GM19455 (cell line): ENCODE measurements around the gene NUFIP1.
"Not testable (repeated sequence)": the region's sequence is repeated elsewhere in the genome, so short reads cannot be mapped to it uniquely, and the experiment has no call there.

Source experiments
- ATAC-seq: cut with Tn5 transposase; IDR thresholded peaks from one replicate; pipeline ENCODE4 v1.9.1; 2021; ENCODE audit not compliant: unreplicated experiment

NUFIP1 gene

GRCh38 chr13:44969551-44970484, 19.5 kb downstream of the NUFIP1 start:
- ATAC-seq = no peak

DNA sequence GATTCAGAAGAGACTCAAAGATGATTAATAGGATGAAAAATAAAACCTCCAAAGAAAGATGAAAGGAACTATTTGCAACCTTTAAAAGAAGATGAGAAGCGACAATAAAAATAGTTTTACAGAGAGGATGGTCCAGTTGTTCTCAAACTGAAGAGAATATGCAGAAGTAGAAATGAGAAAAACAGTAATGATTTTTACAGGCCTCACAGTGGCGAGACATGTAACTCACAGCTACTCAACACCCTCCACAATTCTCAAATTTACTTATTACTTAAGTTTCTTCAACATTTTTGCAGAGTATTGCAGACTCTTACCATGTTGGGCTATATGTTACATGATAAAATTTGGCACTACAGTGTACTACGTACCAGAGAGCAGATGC, 20.8 kb downstream of the NUFIP1 start:
- no peak for ATAC-seq

DNA sequence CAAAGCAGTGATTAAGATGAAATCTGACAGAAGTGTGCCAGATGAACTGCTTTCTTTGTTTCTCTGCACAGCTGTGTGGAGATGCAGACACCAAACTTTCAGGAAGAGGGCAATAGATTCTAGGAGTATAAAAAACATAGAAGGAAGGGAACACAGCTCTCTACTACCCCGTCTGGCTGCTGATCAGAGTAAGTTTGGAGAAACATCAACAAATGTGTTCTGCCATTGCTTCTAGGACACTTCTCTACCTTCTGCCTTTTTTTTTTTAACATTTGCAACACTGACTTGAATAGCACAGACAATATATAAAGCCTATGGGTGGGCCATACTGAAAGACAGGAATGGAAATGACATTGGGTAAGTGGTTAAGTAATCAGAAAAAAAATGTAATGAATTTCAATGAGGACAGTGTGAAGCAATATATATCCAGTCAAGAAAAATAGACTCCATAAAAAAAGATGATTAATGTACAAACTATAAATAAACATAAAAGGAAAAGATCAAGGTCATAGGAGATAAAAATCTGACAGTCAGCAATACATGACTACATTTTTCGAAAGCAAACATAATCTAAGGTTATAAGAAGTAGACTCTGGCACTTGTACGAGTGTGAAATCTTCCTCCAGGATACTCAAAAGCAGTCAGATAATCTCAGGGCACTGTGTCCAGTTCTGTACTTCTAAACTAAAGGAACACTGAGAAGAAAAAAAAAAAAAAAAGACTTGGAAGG, 21.4 kb downstream of the NUFIP1 start:
- no peak for ATAC-seq

GRCh38 chr13:44961997-44962396, 27.3 kb downstream of the NUFIP1 start:
- no peak for ATAC-seq

GRCh38 chr13:44955406-44955805, 33.9 kb downstream of the NUFIP1 start:
- no peak for ATAC-seq

GRCh38 chr13:44954224-44954623, 35.0 kb downstream of the NUFIP1 start:
- no peak for ATAC-seq

DNA sequence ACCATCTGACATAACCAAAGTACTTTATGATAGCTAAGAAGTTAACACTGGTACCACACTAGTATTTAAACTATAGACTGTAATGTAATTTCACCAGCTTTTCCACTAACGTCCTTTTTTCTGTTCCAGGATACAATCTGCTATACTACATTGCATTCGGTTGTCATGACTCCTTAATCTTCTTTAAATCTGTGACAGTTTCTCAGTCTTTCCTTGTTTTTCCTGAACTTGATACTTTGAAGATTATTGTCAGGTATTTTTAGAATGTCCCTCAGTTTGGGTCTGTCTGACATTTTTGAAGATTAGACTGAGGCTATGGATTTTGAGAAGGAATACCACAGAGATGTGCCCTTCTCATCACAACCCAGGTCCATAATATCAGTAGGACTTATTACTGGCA, 36.6 kb downstream of the NUFIP1 start:
- ATAC-seq = no peak

GRCh38 chr13:44951184-44951583, 38.1 kb downstream of the NUFIP1 start:
- no peak for ATAC-seq

GRCh38 chr13:44943411-44943810, 45.9 kb downstream of the NUFIP1 start:
- ATAC-seq = not testable (repeated sequence)

GRCh38 chr13:44938854-44939253, 50.4 kb downstream of the NUFIP1 start:
- no peak for ATAC-seq

DNA sequence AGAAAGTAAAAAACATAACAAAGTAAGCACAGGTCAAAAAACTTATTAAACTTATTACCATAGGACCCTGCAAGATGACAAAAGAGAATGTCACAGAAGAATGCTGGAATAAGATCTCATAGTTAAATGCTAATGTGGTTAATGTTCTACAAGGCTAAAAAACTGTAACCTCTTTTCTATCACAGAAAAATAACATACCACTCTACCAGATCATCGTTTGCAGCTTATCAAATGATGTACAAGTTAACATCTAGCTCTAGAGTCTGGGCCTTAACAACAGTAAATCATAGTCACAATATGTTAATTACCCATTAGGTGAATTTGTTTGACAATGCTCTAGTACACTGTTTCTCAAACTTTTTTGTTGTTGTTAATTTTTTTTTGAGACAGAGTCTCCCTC, 53.0 kb downstream of the NUFIP1 start:
- ATAC-seq = no peak

DNA sequence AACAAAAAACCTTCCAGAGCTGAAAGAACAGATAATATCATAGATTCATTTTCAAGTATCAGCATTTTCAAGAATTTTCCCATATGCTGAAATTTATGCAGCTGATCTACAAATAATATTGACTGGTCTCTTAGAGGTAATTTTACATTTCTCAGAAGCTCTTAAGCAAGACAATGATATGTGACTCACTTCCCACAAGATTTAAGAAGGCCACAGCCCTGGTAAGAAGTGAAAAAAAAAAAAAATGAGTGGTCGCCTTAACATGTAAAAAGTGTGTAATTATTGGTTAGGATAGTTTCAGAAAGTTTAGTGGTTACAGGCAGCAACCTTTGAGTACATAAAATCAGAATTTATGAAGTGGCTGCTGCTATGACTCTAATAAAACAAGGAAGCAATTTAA, 54.5 kb downstream of the NUFIP1 start:
- ATAC-seq = no peak

DNA sequence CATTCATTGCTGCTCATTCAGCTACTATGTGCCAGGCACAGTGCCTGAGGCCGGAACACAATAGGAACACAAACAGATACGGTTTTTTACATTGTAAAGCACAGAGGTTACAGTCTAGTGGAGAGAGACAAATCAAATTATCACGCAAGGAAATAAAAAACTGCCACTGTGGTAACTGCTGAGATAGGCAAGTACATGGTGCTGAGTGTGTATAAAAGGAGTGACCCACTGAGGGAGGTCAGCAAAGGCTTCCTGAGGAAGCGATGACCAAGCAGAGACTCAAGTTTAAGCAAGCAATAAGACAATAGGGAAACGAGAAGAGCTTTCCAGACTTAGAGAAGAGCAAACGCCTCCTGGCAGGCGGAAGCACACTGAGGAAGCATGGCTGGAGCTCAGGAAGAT, 56.4 kb downstream of the NUFIP1 start:
- ATAC-seq = no peak

- ATAC-seq = no peak
Measured at GRCh38 chr13:44932171-44932849, 57.0 kb downstream of the NUFIP1 start.

- ATAC-seq = no peak
Measured at GRCh38 chr13:44930963-44931623, 58.2 kb downstream of the NUFIP1 start.

DNA sequence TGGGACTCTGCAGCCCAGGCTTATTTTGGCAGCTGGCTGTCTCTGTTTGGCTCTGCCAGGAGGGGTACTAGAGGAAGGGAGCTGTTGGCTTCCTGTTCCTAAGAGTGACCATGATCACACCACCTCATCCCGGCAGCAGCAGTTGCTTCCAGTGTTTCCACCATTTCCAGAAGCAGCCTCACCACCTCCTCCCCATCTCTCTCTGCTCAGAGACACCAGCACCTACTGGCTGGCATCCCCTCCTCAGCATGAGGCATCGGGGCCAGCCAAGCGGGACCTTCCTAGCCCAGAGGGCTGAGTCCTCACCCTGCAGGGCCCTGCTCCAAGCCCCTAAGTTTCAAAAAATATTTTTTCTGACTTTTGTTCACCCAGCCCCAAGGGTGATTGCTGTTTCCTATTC, 59.0 kb downstream of the NUFIP1 start:
- ATAC-seq = no peak

DNA sequence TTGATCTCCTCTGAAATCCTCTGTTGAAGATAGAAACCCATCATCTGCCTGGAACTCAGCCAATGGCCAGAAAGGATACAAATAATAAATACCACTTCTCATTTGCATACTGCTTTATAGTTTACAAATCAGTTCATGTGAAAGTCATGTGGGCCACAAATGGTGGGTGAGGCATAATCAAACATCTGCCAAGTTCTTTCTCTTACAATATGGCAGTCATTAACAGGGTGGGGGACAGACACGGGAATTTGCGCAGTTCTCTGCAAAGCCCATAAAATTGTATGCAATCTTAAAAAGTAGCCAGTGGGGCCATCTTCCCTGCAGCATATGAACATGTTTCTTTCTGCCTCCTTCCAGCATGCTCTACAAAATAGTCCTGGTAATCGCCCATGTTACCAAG, 59.6 kb downstream of the NUFIP1 start:
- no peak for ATAC-seq

DNA sequence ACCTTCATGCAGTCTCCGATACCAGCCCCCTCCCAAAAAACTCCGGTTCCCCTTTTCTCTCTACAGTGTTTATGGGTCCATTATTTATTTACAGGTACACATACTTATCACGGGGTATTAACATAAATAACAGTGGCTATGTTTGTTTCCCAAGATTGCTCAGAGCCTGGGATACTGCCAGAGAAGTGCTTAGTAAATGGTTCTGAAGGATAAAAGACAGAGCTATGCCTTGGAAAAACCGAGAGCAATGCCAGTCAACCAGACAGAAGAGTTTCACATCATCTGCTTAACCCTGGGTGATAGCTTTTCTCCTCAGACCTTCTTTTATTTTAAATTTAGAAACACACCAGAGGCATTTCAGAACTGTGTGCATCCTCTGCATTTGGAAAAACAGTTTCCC, 61.3 kb downstream of the NUFIP1 start:
- no peak for ATAC-seq

- ATAC-seq = no peak
Measured at GRCh38 chr13:44921931-44922758, 67.1 kb downstream of the NUFIP1 start.

DNA sequence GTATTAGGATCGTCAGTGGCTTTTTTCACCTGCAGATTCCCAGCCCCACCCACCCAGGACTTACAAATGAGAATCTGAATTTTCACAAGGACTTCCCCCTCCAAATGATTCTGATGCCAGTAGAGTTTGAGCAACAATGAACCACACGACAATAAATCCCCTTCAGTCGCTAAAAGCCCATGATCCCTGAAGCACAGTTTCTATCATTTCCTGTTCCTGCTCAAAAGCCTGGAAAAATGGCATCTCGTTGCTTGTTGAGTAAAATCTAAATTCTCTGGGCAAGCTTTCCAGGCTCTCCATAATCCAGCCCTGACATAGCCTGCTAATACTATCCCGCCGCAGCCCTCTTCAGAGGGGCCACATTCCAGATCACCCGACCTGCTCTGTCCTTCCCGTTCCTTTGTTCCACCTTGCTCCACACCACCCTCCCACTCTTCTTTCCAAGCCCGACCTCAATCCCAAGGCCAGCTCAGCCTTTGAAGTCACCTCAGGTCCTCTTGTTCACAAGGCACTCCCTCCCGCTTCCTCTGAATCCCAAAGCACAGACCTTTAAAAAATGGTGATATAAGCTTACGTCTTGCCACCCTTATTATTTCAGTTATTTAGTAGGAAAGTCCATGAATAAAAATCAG, 67.9 kb downstream of the NUFIP1 start:
- no peak for ATAC-seq
